ENCODE results near the gene ANKRD27.

GRCh38 chr19:32638625-32639024 lies 36.4 kb downstream of the ANKRD27 start:
- TF ChIP-seq CTCF (IDR thresholded peaks at IDR 0.05) (no peak), USF2 (IDR thresholded peaks at IDR 0.05; ENCODE audit: borderline replicate concordance, low read depth, low read length) (no peak), RFX5 (IDR thresholded peaks at IDR 0.05; ENCODE audit: low read length) (no peak), POLR2AphosphoS5 (IDR thresholded peaks at IDR 0.05; ENCODE audit: low read depth, low read length) (no peak), IRF3 (IDR thresholded peaks at IDR 0.05; ENCODE audit: low read depth, low read length) (no peak), YY1 (IDR thresholded peaks at IDR 0.05; ENCODE audit: low read depth) (no peak)

Data from SK-N-SH (cell line).